ENCODE results near the gene DOCK4. TPM values are rescaled to one million over a fixed set of nuclear protein-coding genes. Genes with fewer than 3 reads are reported as not detected.

DOCK4 gene
- total RNA-seq, 2 donors from 2014 or later: 6.5 to 11.1 TPM

DNA sequence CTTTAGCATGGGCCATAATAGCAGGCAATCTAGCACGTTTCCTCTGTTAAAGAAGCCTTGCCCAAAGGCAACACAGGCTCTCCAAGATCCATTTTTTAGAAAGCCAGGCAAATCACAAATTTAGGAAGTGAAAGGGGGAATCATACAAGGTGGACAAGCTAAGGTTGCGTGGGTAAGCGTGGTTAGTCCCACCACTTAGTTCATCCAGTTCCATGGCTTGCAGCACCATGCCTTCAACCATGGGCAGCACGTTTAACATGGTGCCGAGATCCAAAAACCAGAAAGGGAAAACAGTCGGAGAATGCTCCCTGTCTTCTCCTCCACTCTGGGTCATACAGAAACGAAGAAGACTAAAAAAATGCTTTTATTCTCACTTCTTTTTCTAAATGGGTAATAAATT, 409.5 kb downstream of the DOCK4 start:
- Histone ChIP-seq H3K27me3 (no peaks in the 10 kb centered on the region), H3K9ac (ENCODE audit: low read depth in 2 of 2, low read length in 2 of 2) (no peak overlapping the region), H3K9me3 (no peaks in the 10 kb centered on the region), H3K27ac (no peak overlapping the region), H3K4me3 (no peak overlapping the region), H3K36me3 (no peaks in the 10 kb centered on the region), H3K4me1 (no peaks in the 10 kb centered on the region)
- intact Hi-C loops (cut with DNase I): no loop called here
- TF ChIP-seq, protein P1, sequence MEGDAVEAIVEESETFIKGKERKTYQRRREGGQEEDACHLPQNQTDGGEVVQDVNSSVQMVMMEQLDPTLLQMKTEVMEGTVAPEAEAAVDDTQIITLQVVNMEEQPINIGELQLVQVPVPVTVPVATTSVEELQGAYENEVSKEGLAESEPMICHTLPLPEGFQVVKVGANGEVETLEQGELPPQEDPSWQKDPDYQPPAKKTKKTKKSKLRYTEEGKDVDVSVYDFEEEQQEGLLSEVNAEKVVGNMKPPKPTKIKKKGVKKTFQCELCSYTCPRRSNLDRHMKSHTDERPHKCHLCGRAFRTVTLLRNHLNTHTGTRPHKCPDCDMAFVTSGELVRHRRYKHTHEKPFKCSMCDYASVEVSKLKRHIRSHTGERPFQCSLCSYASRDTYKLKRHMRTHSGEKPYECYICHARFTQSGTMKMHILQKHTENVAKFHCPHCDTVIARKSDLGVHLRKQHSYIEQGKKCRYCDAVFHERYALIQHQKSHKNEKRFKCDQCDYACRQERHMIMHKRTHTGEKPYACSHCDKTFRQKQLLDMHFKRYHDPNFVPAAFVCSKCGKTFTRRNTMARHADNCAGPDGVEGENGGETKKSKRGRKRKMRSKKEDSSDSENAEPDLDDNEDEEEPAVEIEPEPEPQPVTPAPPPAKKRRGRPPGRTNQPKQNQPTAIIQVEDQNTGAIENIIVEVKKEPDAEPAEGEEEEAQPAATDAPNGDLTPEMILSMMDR (IDR thresholded peaks at IDR 0.05): no peak
- no peak for DNase-seq

DNA sequence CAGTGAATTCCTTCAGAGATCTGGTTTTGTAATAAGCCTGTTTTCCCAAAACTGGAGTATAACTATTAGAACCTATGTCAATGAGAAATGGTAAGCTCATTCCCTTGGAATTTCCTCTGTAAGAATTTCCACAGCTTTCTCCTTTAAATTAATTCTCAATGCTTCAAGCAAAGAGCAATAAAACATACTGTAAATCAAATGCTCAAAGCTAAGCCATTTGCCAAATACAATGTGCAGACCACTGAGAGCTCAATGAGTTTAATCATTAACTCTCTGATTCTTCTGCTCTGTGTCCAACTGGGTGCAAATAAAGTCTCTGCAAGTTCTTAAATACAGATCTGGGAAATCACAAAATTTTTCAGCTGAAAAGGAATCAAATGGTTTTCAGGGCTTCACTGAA, 416.3 kb downstream of the DOCK4 start:
- Histone ChIP-seq H3K4me3 (no peak overlapping the region), H3K4me1 (no peaks in the 10 kb centered on the region), H3K9ac (ENCODE audit: low read depth in 2 of 2, low read length in 2 of 2) (no peak overlapping the region), H3K36me3 (no peaks in the 10 kb centered on the region), H3K27ac (no peak overlapping the region), H3K27me3 (no peaks in the 10 kb centered on the region), H3K9me3 (no peaks in the 10 kb centered on the region)
- intact Hi-C loops (cut with DNase I): no loop called here
- TF ChIP-seq, protein P1 (IDR thresholded peaks at IDR 0.05): no peak
- no peak for DNase-seq

DNA sequence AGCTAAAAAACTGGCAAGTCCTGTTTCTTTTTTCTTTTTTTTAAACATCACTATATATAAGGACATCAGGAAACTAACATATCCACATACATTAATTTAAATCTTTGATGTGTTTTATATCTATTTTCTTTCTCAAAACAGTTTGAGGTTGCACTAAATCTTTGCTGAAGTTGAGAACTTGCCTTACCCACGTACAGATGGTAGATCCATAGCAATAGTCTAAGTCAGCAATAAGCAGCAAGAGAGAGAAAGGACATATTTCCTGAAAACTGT, 417.2 kb downstream of the DOCK4 start:
- Histone ChIP-seq H3K9ac (ENCODE audit: low read depth in 2 of 2, low read length in 2 of 2) (no peak overlapping the region), H3K4me1 (no peaks in the 10 kb centered on the region), H3K27me3 (no peaks in the 10 kb centered on the region), H3K9me3 (no peaks in the 10 kb centered on the region), H3K27ac (no peak overlapping the region), H3K36me3 (no peaks in the 10 kb centered on the region), H3K4me3 (no peak overlapping the region)
- TF ChIP-seq, protein P1 (IDR thresholded peaks at IDR 0.05): no peak
- DNase-seq: no peak
- intact Hi-C loops (cut with DNase I): no loop called here

DNA sequence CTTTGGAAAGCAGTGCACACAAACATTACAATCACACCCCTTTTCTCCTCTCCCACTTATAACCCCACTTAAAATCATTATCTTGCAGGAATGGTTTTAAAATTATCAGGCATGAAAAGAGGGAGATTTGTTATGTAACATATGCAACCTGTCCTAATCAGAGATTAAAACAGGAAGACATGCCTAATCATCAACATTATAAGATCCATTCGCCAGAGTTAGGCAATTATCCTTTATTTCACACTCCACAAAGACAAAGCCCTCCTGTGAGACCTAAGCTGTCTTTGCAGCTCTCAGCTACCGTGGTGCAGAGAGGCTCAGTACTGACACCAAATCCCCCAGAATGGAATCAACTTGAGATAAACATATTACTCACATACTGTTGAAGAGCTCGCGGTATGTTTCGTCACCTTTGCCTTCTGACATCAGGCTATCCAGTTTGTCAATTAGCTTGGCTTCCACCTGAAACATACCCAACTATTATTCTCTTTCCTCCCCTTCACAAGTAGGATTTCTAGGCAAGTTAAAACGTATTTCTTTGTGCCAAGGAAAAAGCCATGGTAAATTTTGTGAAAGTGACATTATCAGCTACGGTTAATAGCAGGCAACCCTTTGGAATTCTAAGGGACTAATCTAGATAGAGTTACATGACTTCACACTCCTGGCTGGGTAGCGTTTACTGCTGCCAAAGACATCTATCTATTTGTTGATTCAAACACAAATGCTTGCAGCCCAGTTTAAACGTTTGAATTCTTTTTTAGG, 417.7 kb downstream of the DOCK4 start:
- no peak overlapping the region for H3K27ac ChIP-seq
- no peak overlapping the region for H3K9ac ChIP-seq (ENCODE audit: low read depth in 2 of 2, low read length in 2 of 2)
- TF ChIP-seq, protein P1 (IDR thresholded peaks at IDR 0.05): no peak
- no peak for DNase-seq
- H3K4me1 ChIP-seq: no peaks in the 10 kb centered on the region
- H3K36me3 ChIP-seq: no peaks in the 10 kb centered on the region
- H3K4me3 ChIP-seq: no peak overlapping the region
- intact Hi-C loops (cut with DNase I): no loop called here
- no peaks in the 10 kb centered on the region for H3K9me3 ChIP-seq
- H3K27me3 ChIP-seq: no peaks in the 10 kb centered on the region

DNA sequence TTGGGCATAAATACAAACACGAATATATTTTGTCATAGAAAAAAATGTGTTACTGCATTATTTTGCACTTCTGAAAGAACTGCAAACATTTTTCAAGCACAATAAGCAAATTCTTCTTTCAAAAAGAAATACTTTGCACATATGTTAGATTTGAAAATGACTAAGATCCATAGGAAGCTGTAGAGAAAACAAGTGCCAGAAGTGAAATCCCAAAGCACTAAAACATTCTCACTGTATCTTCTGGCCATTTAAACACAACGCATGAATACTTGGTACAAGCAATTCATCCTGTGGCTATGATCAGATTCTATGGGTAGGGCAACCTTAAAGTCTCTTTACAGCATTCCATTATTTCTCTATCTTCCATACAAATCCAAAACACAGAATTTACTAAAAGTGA, 418.5 kb downstream of the DOCK4 start:
- Histone ChIP-seq H3K27ac (no peak overlapping the region), H3K4me3 (no peak overlapping the region), H3K9ac (ENCODE audit: low read depth in 2 of 2, low read length in 2 of 2) (no peak overlapping the region), H3K4me1 (no peaks in the 10 kb centered on the region), H3K9me3 (no peaks in the 10 kb centered on the region), H3K27me3 (no peaks in the 10 kb centered on the region), H3K36me3 (no peaks in the 10 kb centered on the region)
- no peak for DNase-seq
- intact Hi-C loops (cut with DNase I): no loop called here
- TF ChIP-seq, protein P1 (IDR thresholded peaks at IDR 0.05): no peak

All from colonic mucosa (tissue), 4 donors.